Trophoblast cell (in vitro differentiated cells and primary cell): ENCODE data around the gene PTAFR.

Source experiments
- DNase-seq, 2 donors: peaks; one replicate each; pipeline ENCODE4 v3.0.0-alpha.2; 2016
- H2AFZ ChIP-seq: 2 replicates; pipeline ENCODE4 v1.6.1; 2013; ENCODE audit warnings: low read length, moderate library complexity, mild to moderate bottlenecking; ENCODE audit not compliant: insufficient read depth, poor library complexity
- H2AK5ac ChIP-seq: 2 replicates; pipeline ENCODE4 v1.6.1; 2013; ENCODE audit warnings: mild to moderate bottlenecking, low read length
- H2BK120ac ChIP-seq: 2 replicates; pipeline ENCODE4 v1.6.1; 2013; ENCODE audit warnings: low read length, mild to moderate bottlenecking, moderate library complexity; ENCODE audit not compliant: insufficient read depth, poor library complexity
- H2BK12ac ChIP-seq: 2 replicates; pipeline ENCODE4 v1.6.1; 2013; ENCODE audit warnings: mild to moderate bottlenecking, low read length, moderate library complexity
- H2BK5ac ChIP-seq: 2 replicates; pipeline ENCODE4 v1.6.1; 2013; ENCODE audit warnings: low read length, low read depth, moderate library complexity, mild to moderate bottlenecking; ENCODE audit not compliant: poor library complexity
- H3K14ac ChIP-seq: 2 replicates; pipeline ENCODE4 v1.6.1; 2013; ENCODE audit warnings: mild to moderate bottlenecking, low read length
- H3K18ac ChIP-seq: 2 replicates; pipeline ENCODE4 v1.6.1; 2013; ENCODE audit warnings: mild to moderate bottlenecking, low read length
- H3K23ac ChIP-seq: 2 replicates; pipeline ENCODE4 v1.6.1; 2013; ENCODE audit warnings: low read length
- H3K27ac ChIP-seq: 2 replicates; pipeline ENCODE4 v1.5.1; 2013; ENCODE audit warnings: low read depth, mild to moderate bottlenecking, inconsistent platforms, low read length, moderate library complexity
- H3K27me3 ChIP-seq: 2 replicates; pipeline ENCODE4 v1.6.1; 2013; ENCODE audit warnings: inconsistent platforms, mild to moderate bottlenecking, low read length, moderate library complexity; ENCODE audit not compliant: insufficient read depth
- H3K36me3 ChIP-seq, 2 experiments: 1 replicate in 1 of 2; 2 replicates in 1 of 2; pipeline ENCODE4 v1.6.1; 2013; ENCODE audit warnings: low read length in 2 of 2, mild to moderate bottlenecking in 2 of 2, moderate library complexity in 1 of 2; ENCODE audit not compliant: insufficient read depth in 2 of 2, control insufficient read depth in 1 of 2
- H3K4ac ChIP-seq: 2 replicates; pipeline ENCODE4 v1.6.1; 2013; ENCODE audit warnings: low read depth, mild to moderate bottlenecking, low read length, moderate library complexity
- H3K4me1 ChIP-seq, 2 experiments: 1 replicate in 1 of 2; 2 replicates in 1 of 2; pipeline ENCODE4 v1.6.1; 2013; ENCODE audit warnings: low read length in 2 of 2, mild to moderate bottlenecking in 2 of 2, moderate library complexity in 1 of 2; ENCODE audit not compliant: insufficient read depth in 2 of 2, control insufficient read depth in 1 of 2
- H3K4me2 ChIP-seq: 2 replicates; pipeline ENCODE4 v1.6.1; 2013; ENCODE audit warnings: inconsistent platforms, mild to moderate bottlenecking, low read length, moderate library complexity
- H3K4me3 ChIP-seq: 2 replicates; pipeline ENCODE4 v1.5.1; 2013; ENCODE audit warnings: mild to moderate bottlenecking, low read depth, low read length, inconsistent platforms
- H3K79me1 ChIP-seq: one replicate; pipeline ENCODE4 v1.6.1; 2013; ENCODE audit warnings: low read length
- H3K79me2 ChIP-seq: 2 replicates; pipeline ENCODE4 v1.6.1; 2013; ENCODE audit warnings: low read length, mild to moderate bottlenecking; ENCODE audit not compliant: control insufficient read depth, insufficient read depth, poor library complexity
- H3K9ac ChIP-seq: 2 replicates; pipeline ENCODE4 v1.6.1; 2013; ENCODE audit warnings: mild to moderate bottlenecking, low read length
- H3K9me3 ChIP-seq: 2 replicates; pipeline ENCODE4 v1.6.1; 2013; ENCODE audit warnings: low read depth, mild to moderate bottlenecking, control low read depth, inconsistent platforms, low read length; ENCODE audit not compliant: insufficient read depth
- H4K12ac ChIP-seq: 2 replicates; pipeline ENCODE4 v1.6.1; 2013; ENCODE audit warnings: low read depth, mild to moderate bottlenecking, low read length, moderate library complexity
- H4K8ac ChIP-seq: 2 replicates; pipeline ENCODE4 v1.6.1; 2013; ENCODE audit warnings: low read depth, mild to moderate bottlenecking, low read length, moderate library complexity
- H4K91ac ChIP-seq: one replicate; pipeline ENCODE4 v1.6.1; 2013; ENCODE audit warnings: low read depth, mild to moderate bottlenecking, low read length, moderate library complexity
- WGBS: extraction: QIAGEN DNeasy Blood & Tissue Kit; methylation state at CpG from one replicate; pipeline ENCODE4 v1.1.7; 2013; ENCODE audit warnings: missing lambda C conversion rate; ENCODE audit not compliant: insufficient read length, insufficient coverage; ENCODE audit errors: extremely low coverage; 5-methylcytosine and 5-hydroxymethylcytosine counted together

Gene PTAFR

GRCh38 chr1:28111157-28111556, 65.3 kb downstream of the PTAFR start:
- H2BK5ac ChIP-seq, result no peak overlapping the region
- no peak overlapping the region for H3K27ac ChIP-seq
- H3K4me3 ChIP-seq, result no peak overlapping the region
- H3K79me1 ChIP-seq, result no peaks in the 10 kb centered on the region
- no peak overlapping the region for H3K9ac ChIP-seq
- H3K4ac ChIP-seq, result no peak overlapping the region
- H2AFZ ChIP-seq, result no peak overlapping the region
- H3K9me3 ChIP-seq, result no peaks in the 10 kb centered on the region
- H3K79me2 ChIP-seq, result no peaks in the 10 kb centered on the region
- no peaks in the 10 kb centered on the region for H3K36me3 ChIP-seq
- DNase-seq, result peak in 1 of 2 donors; percentile 25
- no peak overlapping the region for H3K14ac ChIP-seq
- H3K27me3 ChIP-seq, result no peaks in the 10 kb centered on the region
- no peaks in the 10 kb centered on the region for H3K4me1 ChIP-seq
- H4K12ac ChIP-seq, result no peak overlapping the region
- H3K23ac ChIP-seq, result no peak overlapping the region
- H4K8ac ChIP-seq, result no peak overlapping the region
- H3K18ac ChIP-seq, result no peak overlapping the region
- H2BK120ac ChIP-seq, result no peak overlapping the region
- H4K91ac ChIP-seq, result no peak overlapping the region
- no peak overlapping the region for H2BK12ac ChIP-seq
- H2AK5ac ChIP-seq, result no peak overlapping the region
- H3K4me2 ChIP-seq, result no peak overlapping the region
- WGBS, result no CpG with 5 or more reads among the region's 2 CpGs

- H3K4me3 ChIP-seq, result no peak overlapping the region
- no peak overlapping the region for H3K4ac ChIP-seq
- H2BK5ac ChIP-seq, result no peak overlapping the region
- no peaks in the 10 kb centered on the region for H3K79me1 ChIP-seq
- H4K12ac ChIP-seq, result no peak overlapping the region
- H3K36me3 ChIP-seq, result no peaks in the 10 kb centered on the region
- no peaks in the 10 kb centered on the region for H3K9me3 ChIP-seq
- H3K4me2 ChIP-seq, result no peak overlapping the region
- no peak overlapping the region for H2BK12ac ChIP-seq
- H2AFZ ChIP-seq, result no peak overlapping the region
- no peak overlapping the region for H3K14ac ChIP-seq
- no peak overlapping the region for H4K8ac ChIP-seq
- WGBS, result no CpG with 5 or more reads among the region's 1 CpG
- H3K27me3 ChIP-seq, result no peaks in the 10 kb centered on the region
- no peak overlapping the region for H3K18ac ChIP-seq
- no peak overlapping the region for H3K27ac ChIP-seq
- H3K9ac ChIP-seq, result no peak overlapping the region
- no peak overlapping the region for H4K91ac ChIP-seq
- no peak overlapping the region for H3K23ac ChIP-seq
- no peak overlapping the region for H2BK120ac ChIP-seq
- H2AK5ac ChIP-seq, result no peak overlapping the region
- H3K4me1 ChIP-seq, result no peaks in the 10 kb centered on the region
- no peaks in the 10 kb centered on the region for H3K79me2 ChIP-seq
- DNase-seq, result peak; percentile 31 to 35
These were observed 65.9 kb downstream of the PTAFR start for GRCh38 chr1:28110555-28110954.

GRCh38 chr1:28109639-28110038, 66.9 kb downstream of the PTAFR start:
- Histone ChIP-seq H3K9ac (no peak overlapping the region), H3K14ac (no peak overlapping the region), H2AK5ac (no peak overlapping the region), H2BK12ac (no peak overlapping the region), H3K4me1 (no peaks in the 10 kb centered on the region), H3K27ac (no peak overlapping the region), H4K8ac (no peak overlapping the region), H3K79me1 (no peaks in the 10 kb centered on the region), H3K4ac (no peak overlapping the region), H2AFZ (no peak overlapping the region), H3K4me2 (no peak overlapping the region), H2BK120ac (no peak overlapping the region), H3K27me3 (no peaks in the 10 kb centered on the region), H3K9me3 (no peaks in the 10 kb centered on the region), H3K4me3 (no peak overlapping the region), H3K36me3 (no peaks in the 10 kb centered on the region), H3K23ac (no peak overlapping the region), H3K18ac (no peak overlapping the region), H4K91ac (no peak overlapping the region), H4K12ac (no peak overlapping the region), H2BK5ac (no peak overlapping the region), H3K79me2 (no peaks in the 10 kb centered on the region)
- no CpG with 5 or more reads among the region's 3 CpGs for WGBS
- no peak for DNase-seq

GRCh38 chr1:28108001-28108400, 68.5 kb downstream of the PTAFR start:
- Histone ChIP-seq H3K79me2 (no peaks in the 10 kb centered on the region), H3K4me1 (no peaks in the 10 kb centered on the region), H2BK120ac (no peak overlapping the region), H4K91ac (no peak overlapping the region), H3K27ac (no peak overlapping the region), H3K36me3 (no peaks in the 10 kb centered on the region), H2BK12ac (no peak overlapping the region), H3K9ac (no peak overlapping the region), H3K4ac (no peak overlapping the region), H2BK5ac (no peak overlapping the region), H3K14ac (no peak overlapping the region), H2AFZ (no peak overlapping the region), H3K18ac (no peak overlapping the region), H2AK5ac (no peak overlapping the region), H3K23ac (no peak overlapping the region), H3K9me3 (no peaks in the 10 kb centered on the region), H3K79me1 (no peaks in the 10 kb centered on the region), H3K27me3 (no peaks in the 10 kb centered on the region), H3K4me3 (no peak overlapping the region), H4K8ac (no peak overlapping the region), H4K12ac (no peak overlapping the region), H3K4me2 (no peak overlapping the region)
- no peak for DNase-seq
- whole genome bisulfite sequencing, result no CpG with 5 or more reads among the region's 2 CpGs
